Measurements from ENCODE around the gene DSG1.
"Not testable (repeated sequence)": the region's sequence is repeated elsewhere in the genome, so short reads cannot be mapped to it uniquely, and the experiment has no call there.

DSG1 gene

GRCh38 chr18:31353336-31353735, 35.4 kb downstream of the DSG1 start:
- DNase-seq (ENCODE audit: low spot score), result not testable (repeated sequence)

- DNase-seq (ENCODE audit: low spot score), result no peak
These were observed 37.0 kb downstream of the DSG1 start for GRCh38 chr18:31354990-31355389.

- no peak for DNase-seq (ENCODE audit: low spot score)
These were observed 38.1 kb downstream of the DSG1 start for GRCh38 chr18:31356025-31356424.

GRCh38 chr18:31364190-31364589, 46.2 kb downstream of the DSG1 start:
- DNase-seq (ENCODE audit: low spot score), result no peak

GRCh38 chr18:31369478-31369877, 51.5 kb downstream of the DSG1 start:
- DNase-seq (ENCODE audit: low spot score), result no peak

GRCh38 chr18:31371989-31372388, 54.0 kb downstream of the DSG1 start:
- no peak for DNase-seq (ENCODE audit: low spot score)

- no peak for DNase-seq (ENCODE audit: low spot score)
These were observed 55.7 kb downstream of the DSG1 start for GRCh38 chr18:31373641-31374040.

GRCh38 chr18:31376477-31376876, 58.5 kb downstream of the DSG1 start, which contains the start of gene DSG4:
TSS of gene DSG4 (plus strand) at chr18:31376777. CDS start at chr18:31376912, 135 bp downstream.
- no peak for DNase-seq (ENCODE audit: low spot score)

- DNase-seq (ENCODE audit: low spot score), result no peak
These were observed 63.0 kb downstream of the DSG1 start for GRCh38 chr18:31380912-31381311.

- DNase-seq (ENCODE audit: low spot score), result no peak
These were observed 64.1 kb downstream of the DSG1 start for GRCh38 chr18:31382107-31382506.

GRCh38 chr18:31386741-31387140, 68.8 kb downstream of the DSG1 start:
- DNase-seq (ENCODE audit: low spot score), result no peak

GRCh38 chr18:31393286-31393685, 75.3 kb downstream of the DSG1 start:
- no peak for DNase-seq (ENCODE audit: low spot score)

GRCh38 chr18:31396796-31397612, 79.0 kb downstream of the DSG1 start:
- DNase-seq (ENCODE audit: low spot score), result no peak

GRCh38 chr18:31398191-31398590, 80.2 kb downstream of the DSG1 start:
- no peak for DNase-seq (ENCODE audit: low spot score)

- DNase-seq (ENCODE audit: low spot score), result no peak
These were observed 81.5 kb downstream of the DSG1 start for GRCh38 chr18:31399306-31400032.

GRCh38 chr18:31401156-31402025, 83.4 kb downstream of the DSG1 start:
- no peak for DNase-seq (ENCODE audit: low spot score)

- DNase-seq (ENCODE audit: low spot score), result no peak
These were observed 84.0 kb downstream of the DSG1 start for GRCh38 chr18:31402026-31402373.

GRCh38 chr18:31403409-31403808, 85.4 kb downstream of the DSG1 start:
- DNase-seq (ENCODE audit: low spot score), result no peak
